ENCODE data around the gene PCDHGA5.
"Not testable (repeated sequence)": the region's sequence is repeated elsewhere in the genome, so short reads cannot be mapped to it uniquely, and the experiment has no call there.

Gene PCDHGA5

DNA sequence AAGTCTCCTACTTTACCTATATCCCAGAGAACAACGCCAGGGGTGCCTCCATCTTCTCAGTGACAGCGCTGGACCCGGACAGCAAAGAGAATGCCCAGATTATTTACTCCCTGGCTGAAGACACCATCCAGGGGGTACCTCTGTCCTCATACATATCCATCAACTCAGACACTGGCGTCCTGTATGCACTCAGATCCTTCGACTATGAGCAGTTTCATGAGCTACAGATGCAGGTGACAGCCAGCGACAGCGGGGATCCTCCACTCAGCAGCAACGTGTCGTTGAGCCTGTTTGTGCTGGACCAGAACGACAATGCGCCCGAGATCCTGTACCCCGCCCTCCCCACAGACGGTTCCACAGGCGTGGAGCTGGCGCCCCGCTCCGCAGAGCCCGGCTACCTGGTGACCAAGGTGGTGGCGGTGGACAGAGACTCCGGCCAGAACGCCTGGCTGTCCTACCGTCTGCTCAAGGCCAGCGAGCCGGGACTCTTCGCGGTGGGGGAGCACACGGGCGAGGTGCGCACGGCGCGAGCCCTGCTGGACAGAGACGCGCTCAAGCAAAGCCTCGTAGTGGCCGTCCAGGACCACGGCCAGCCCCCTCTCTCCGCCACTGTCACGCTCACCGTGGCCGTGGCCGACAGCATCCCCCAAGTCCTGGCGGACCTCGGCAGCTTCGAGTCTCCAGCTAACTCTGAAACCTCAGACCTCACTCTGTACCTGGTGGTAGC lies 50.7 kb downstream of the PCDHGA5 start:
- not testable (repeated sequence) for DNase-seq (ENCODE audit: low read depth)

DNA sequence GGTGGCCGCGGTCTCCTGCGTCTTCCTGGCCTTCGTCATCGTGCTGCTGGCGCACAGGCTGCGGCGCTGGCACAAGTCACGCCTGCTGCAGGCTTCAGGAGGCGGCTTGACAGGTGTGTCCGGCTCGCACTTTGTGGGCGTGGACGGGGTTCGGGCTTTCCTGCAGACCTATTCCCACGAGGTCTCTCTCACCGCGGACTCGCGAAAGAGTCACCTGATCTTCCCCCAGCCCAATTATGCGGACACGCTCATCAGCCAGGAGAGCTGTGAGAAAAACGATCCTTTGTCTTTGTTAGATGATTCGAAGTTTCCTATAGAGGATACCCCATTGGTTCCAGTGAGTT lies 51.3 kb downstream of the PCDHGA5 start:
- not testable (repeated sequence) for DNase-seq (ENCODE audit: low read depth)

All from activated gamma-delta T cell treated with anti-CD3 and anti-CD28 coated beads, Interleukin-2, amount 50 U/mL, for 16 hours (primary cell).